GM18517 (cell line): ENCODE data around the gene GP5.

Source experiments
- ATAC-seq: cut with Tn5 transposase; IDR thresholded peaks from one replicate; pipeline ENCODE4 v1.9.1; 2021; ENCODE audit warnings: mild to moderate bottlenecking, moderate library complexity; ENCODE audit not compliant: unreplicated experiment

The GP5 gene

GRCh38 chr3:194377708-194378107 is 21.4 kb downstream of the GP5 start:
- ATAC-seq, result no peak

- no peak for ATAC-seq
These were observed 22.9 kb downstream of the GP5 start for GRCh38 chr3:194376241-194376560.

GRCh38 chr3:194375473-194376240 is 23.4 kb downstream of the GP5 start:
- ATAC-seq, result no peak

GRCh38 chr3:194374935-194375334 is 24.1 kb downstream of the GP5 start:
- no peak for ATAC-seq

- no peak for ATAC-seq
These were observed 25.2 kb downstream of the GP5 start for GRCh38 chr3:194373899-194374298.

- no peak for ATAC-seq
These were observed 26.0 kb downstream of the GP5 start for GRCh38 chr3:194373028-194373427.

- ATAC-seq, result no peak
These were observed 28.3 kb downstream of the GP5 start for GRCh38 chr3:194370753-194371152.

GRCh38 chr3:194369522-194370279 is 29.4 kb downstream of the GP5 start, which contains the start of gene LRRC15:
TSS of gene LRRC15 (minus strand) at chr3:194369743. CDS start at chr3:194361043, 8,700 bp downstream.
- ATAC-seq, result no peak

- ATAC-seq, result no peak
These were observed 30.1 kb downstream of the GP5 start for GRCh38 chr3:194368918-194369317.

GRCh38 chr3:194367992-194368841 is 30.8 kb downstream of the GP5 start:
- no peak for ATAC-seq

- no peak for ATAC-seq
These were observed 33.0 kb downstream of the GP5 start for GRCh38 chr3:194365978-194366490.

GRCh38 chr3:194365526-194365925 is 33.5 kb downstream of the GP5 start:
- ATAC-seq, result no peak

GRCh38 chr3:194364652-194365434 is 34.2 kb downstream of the GP5 start:
- ATAC-seq, result no peak

GRCh38 chr3:194364314-194364651 is 34.8 kb downstream of the GP5 start:
- no peak for ATAC-seq

GRCh38 chr3:194360568-194360967 is 38.5 kb downstream of the GP5 start:
- ATAC-seq, result no peak

- no peak for ATAC-seq
These were observed 41.4 kb downstream of the GP5 start for GRCh38 chr3:194357681-194358080.

- ATAC-seq, result no peak
These were observed 43.7 kb downstream of the GP5 start for GRCh38 chr3:194355379-194355778.

- ATAC-seq, result no peak
These were observed 44.8 kb downstream of the GP5 start for GRCh38 chr3:194354315-194354714.

- ATAC-seq, result no peak
These were observed 46.3 kb downstream of the GP5 start for GRCh38 chr3:194352667-194353246.

GRCh38 chr3:194351952-194352536 is 47.0 kb downstream of the GP5 start:
- ATAC-seq, result no peak
